HL-60 (cell line): Measurements from ENCODE around the gene LRGUK.

Experiments
- CTCF ChIP-seq: IDR thresholded peaks from one replicate; pipeline ENCODE4 v1.5.1; 2011; ENCODE audit warnings: low read length, control low read depth, inconsistent platforms; ENCODE audit not compliant: insufficient read depth
- GABPA ChIP-seq: IDR thresholded peaks from 2 replicates; pipeline ENCODE4 v1.6.1; 2012; ENCODE audit warnings: low read depth
- POLR2AphosphoS5 ChIP-seq: IDR thresholded peaks from 2 replicates; pipeline ENCODE4 v1.6.1; 2012; ENCODE audit warnings: low read depth
- REST ChIP-seq: IDR thresholded peaks from 2 replicates; pipeline ENCODE4 v1.6.1; 2012; ENCODE audit warnings: low read depth; ENCODE audit not compliant: insufficient replicate concordance

GRCh38 chr7:134113655-134114054 is 13.5 kb upstream of the LRGUK start:
- no peak for TF ChIP-seq CTCF
- no peak for TF ChIP-seq POLR2AphosphoS5
- no peak for TF ChIP-seq REST
- TF ChIP-seq GABPA: no peak
